Spleen (tissue), 7 donors: ENCODE measurements around the gene TUBGCP6.

Experiments
- POLR2A ChIP-seq, 3 donors: fragments of 450-650 bp; IDR thresholded peaks; one replicate each; pipeline ENCODE4 v1.5.1; 2017; ENCODE audit warnings: antibody characterized with exemption in 3 of 3, mild to moderate bottlenecking in 1 of 3
- POLR2AphosphoS5 ChIP-seq, 3 donors: sonication (generic); formaldehyde crosslinking; IDR thresholded peaks; one replicate each; pipeline ENCODE4 v1.5.1; 2017; ENCODE audit warnings: antibody characterized with exemption in 3 of 3
- TF ChIP-seq, protein P1 (sequence below), 11 experiments: fragments of 200-600 bp in 7 of 11; fragments of 450-650 bp in 4 of 11; sonication (generic) in 4 of 11; IDR thresholded peaks in 8 of 11; conservative IDR thresholded peaks in 3 of 11; 1 replicate in 7 of 11; 2 replicates in 4 of 11; pipeline versions ENCODE4 v1.4.0 to v1.8.0; 2016 to 2021; ENCODE audit warnings: antibody characterized with exemption in 11 of 11, inconsistent platforms in 4 of 11, mild to moderate bottlenecking in 1 of 11
- donor health status: DM: no; HTN: no; CAD: no; lungs with moderate emphysema.
- donor health status: DM: no; HTN: no; CAD: no.
- donor health status: DM: no; HTN: no; CAD: no.

DNA sequence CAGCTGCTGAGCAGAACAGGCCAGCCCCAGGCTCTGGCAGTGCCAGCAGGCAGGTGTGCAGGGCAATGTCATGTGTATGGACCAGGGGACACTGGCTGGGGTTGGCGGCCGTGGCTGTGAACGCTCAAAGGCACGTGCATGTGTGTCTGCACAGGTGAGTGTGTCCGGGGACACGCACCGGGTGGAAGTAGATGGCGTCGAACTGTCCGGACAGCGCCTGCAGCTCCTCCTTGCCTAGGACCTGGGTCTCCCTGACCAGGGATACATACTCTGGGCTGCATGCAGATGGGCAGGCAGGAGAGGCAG is 5.4 kb upstream of the TUBGCP6 start:
- TF ChIP-seq, protein P1, sequence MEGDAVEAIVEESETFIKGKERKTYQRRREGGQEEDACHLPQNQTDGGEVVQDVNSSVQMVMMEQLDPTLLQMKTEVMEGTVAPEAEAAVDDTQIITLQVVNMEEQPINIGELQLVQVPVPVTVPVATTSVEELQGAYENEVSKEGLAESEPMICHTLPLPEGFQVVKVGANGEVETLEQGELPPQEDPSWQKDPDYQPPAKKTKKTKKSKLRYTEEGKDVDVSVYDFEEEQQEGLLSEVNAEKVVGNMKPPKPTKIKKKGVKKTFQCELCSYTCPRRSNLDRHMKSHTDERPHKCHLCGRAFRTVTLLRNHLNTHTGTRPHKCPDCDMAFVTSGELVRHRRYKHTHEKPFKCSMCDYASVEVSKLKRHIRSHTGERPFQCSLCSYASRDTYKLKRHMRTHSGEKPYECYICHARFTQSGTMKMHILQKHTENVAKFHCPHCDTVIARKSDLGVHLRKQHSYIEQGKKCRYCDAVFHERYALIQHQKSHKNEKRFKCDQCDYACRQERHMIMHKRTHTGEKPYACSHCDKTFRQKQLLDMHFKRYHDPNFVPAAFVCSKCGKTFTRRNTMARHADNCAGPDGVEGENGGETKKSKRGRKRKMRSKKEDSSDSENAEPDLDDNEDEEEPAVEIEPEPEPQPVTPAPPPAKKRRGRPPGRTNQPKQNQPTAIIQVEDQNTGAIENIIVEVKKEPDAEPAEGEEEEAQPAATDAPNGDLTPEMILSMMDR (IDR thresholded peaks at IDR 0.05 in 8 of 11, conservative IDR thresholded peaks at IDR 0.05 in 3 of 11) = no peak
- TF ChIP-seq POLR2A (IDR thresholded peaks at IDR 0.05) = no peak
- TF ChIP-seq POLR2AphosphoS5 (IDR thresholded peaks at IDR 0.05) = no peak
